HL-60/S4 treated with phorbol 12-myristate 13-acetate at 8.2 ng/mL for 4 days and 3 days (cell line): Measurements from ENCODE around the gene DDX10.

Experiments used
- in situ Hi-C: fragments of 300-500 bp; cut with MboI; formaldehyde crosslinking; loops from 2 replicates; pipeline ENCODE4 v1.15.0; 2022; ENCODE audit warnings: low sequenced_read_pairs

The DDX10 gene

GRCh38 chr11:108859510-108859909 lies 194.6 kb downstream of the DDX10 start:
- in situ Hi-C loops, result no loop called here

GRCh38 chr11:108863528-108863927 lies 198.7 kb downstream of the DDX10 start:
- in situ Hi-C loops, result no loop called here

GRCh38 chr11:108865406-108865805 lies 200.5 kb downstream of the DDX10 start:
- in situ Hi-C loops, result no loop called here

GRCh38 chr11:108866781-108867180 lies 201.9 kb downstream of the DDX10 start:
- in situ Hi-C loops, result no loop called here

- in situ Hi-C loops, result no loop called here
Measured at GRCh38 chr11:108870373-108871020, 205.6 kb downstream of the DDX10 start.

- in situ Hi-C loops, result no loop called here
Measured at GRCh38 chr11:108871152-108871551, 206.3 kb downstream of the DDX10 start.

- in situ Hi-C loops, result no loop called here
Measured at GRCh38 chr11:108871867-108872266, 207.0 kb downstream of the DDX10 start.

GRCh38 chr11:108872781-108873291 lies 208.0 kb downstream of the DDX10 start:
- in situ Hi-C loops, result no loop called here

GRCh38 chr11:108873310-108873709 lies 208.4 kb downstream of the DDX10 start:
- in situ Hi-C loops, result no loop called here

- in situ Hi-C loops, result no loop called here
Measured at GRCh38 chr11:108873941-108874340, 209.1 kb downstream of the DDX10 start.

GRCh38 chr11:108875134-108875533 lies 210.3 kb downstream of the DDX10 start:
- in situ Hi-C loops, result no loop called here

- in situ Hi-C loops, result no loop called here
Measured at GRCh38 chr11:108877178-108877577, 212.3 kb downstream of the DDX10 start.

GRCh38 chr11:108880510-108880909 lies 215.6 kb downstream of the DDX10 start:
- in situ Hi-C loops, result no loop called here

- in situ Hi-C loops, result no loop called here
Measured at GRCh38 chr11:108881131-108881530, 216.3 kb downstream of the DDX10 start.

GRCh38 chr11:108882211-108882831 lies 217.5 kb downstream of the DDX10 start:
- in situ Hi-C loops, result no loop called here

- in situ Hi-C loops, result no loop called here
Measured at GRCh38 chr11:108886005-108886659, 221.3 kb downstream of the DDX10 start.

- in situ Hi-C loops, result no loop called here
Measured at GRCh38 chr11:108886660-108887009, 221.8 kb downstream of the DDX10 start.

GRCh38 chr11:108887436-108888238 lies 222.8 kb downstream of the DDX10 start:
- in situ Hi-C loops, result no loop called here

GRCh38 chr11:108890482-108891105 lies 225.7 kb downstream of the DDX10 start:
- in situ Hi-C loops, result no loop called here

- in situ Hi-C loops, result no loop called here
Measured at GRCh38 chr11:108891143-108891542, 226.3 kb downstream of the DDX10 start.
